H1 (cell line): ENCODE data around the gene URGCP. TPM values are rescaled to one million over a fixed set of nuclear protein-coding genes. Genes with fewer than 3 reads are reported as not detected.
A peak's percentile ranks its signal among the peaks of the same experiment; 100 is the strongest.

ENCODE experiments used
- POU5F1 ChIP-seq: IDR thresholded peaks from 2 replicates; pipeline ENCODE4 v1.6.1; 2011; ENCODE audit warnings: low read depth, mild to moderate bottlenecking, low read length, moderate library complexity
- SUZ12 ChIP-seq: fragments of 200-600 bp; sonication (generic); IDR thresholded peaks from 2 replicates; pipeline ENCODE4 v1.6.1; 2012; ENCODE audit warnings: mild to moderate bottlenecking, inconsistent platforms, low read length, moderate library complexity, mixed read lengths
- polyA plus RNA-seq, 7 experiments: library from polyadenylated mRNA; depleted of rRNA in 3 of 7; stranded (reverse) in 5 of 7; unstranded in 2 of 7; fragments of >200 nt in 5 of 7; fragments of 200-250 nt in 2 of 7; gene quantifications; 1 replicate in 5 of 7; 2 replicates in 1 of 7; 4 replicates in 1 of 7; pipeline versions ENCODE4 v1.2.1 to v1.2.3, GENCODE V29; 2011 to 2013; ENCODE audit warnings: missing spikeins in 2 of 7, mixed read lengths in 2 of 7
- total RNA-seq: library from RNA; stranded (reverse); fragmentation: NEBNext Ultra II Directional; extraction: Animal tissue kit (Norgen Biotek cat#: 25700); gene quantifications from 2 replicates; pipeline ENCODE4 v1.2.1, GENCODE V29; 2021
- TF ChIP-seq, protein P1 (sequence below): IDR thresholded peaks from 2 replicates; pipeline ENCODE4 v1.6.1; 2012; ENCODE audit warnings: inconsistent platforms

The URGCP gene
- total and polyA plus RNA-seq, 2 of the 8 experiments (the other 6 are each of a cell fraction or from before 2014, with no cell fraction given): 9.0 to 18.7 TPM

DNA sequence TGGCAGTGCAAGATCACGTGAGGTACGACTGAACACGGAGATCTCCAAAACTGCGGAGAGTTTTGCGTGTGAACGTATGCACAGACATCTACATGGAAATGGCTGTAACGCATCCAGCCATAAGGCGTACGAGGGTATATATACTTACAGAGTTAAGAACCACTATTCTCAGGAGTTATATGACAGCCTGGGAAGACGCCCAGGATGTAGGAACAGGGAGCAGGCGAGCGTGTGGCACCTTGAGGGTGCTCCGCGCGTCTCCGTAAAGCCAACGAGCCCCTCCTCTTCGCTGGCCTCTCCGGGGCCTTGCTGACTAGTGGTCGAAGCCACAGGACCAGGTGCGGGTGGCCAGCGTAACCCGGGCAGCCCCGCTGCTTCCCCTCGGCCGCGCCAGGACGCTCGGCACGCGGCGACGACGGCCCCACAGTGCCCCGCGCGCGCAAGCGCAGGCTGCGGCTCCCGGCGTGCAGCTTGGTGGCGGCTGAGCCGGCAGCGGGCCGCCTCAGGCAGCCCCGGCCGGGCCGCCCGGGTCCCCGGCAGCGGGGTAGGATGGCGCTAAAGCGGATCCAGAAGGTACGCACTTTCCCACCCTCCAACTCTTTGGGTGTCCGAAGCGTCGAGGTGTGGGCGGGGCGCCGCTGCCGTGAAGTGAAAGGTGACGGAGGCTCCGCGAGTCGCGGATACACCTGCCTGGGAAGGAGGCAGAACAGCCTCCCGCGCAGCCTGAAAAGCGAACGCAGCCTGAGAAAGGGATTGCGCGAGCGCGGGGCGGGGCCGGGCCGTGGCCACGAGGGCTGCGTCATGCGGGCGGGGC, 19.8 kb upstream of the URGCP start, which contains the start of gene UBE2D4 (continued):
- TF ChIP-seq, protein P1, sequence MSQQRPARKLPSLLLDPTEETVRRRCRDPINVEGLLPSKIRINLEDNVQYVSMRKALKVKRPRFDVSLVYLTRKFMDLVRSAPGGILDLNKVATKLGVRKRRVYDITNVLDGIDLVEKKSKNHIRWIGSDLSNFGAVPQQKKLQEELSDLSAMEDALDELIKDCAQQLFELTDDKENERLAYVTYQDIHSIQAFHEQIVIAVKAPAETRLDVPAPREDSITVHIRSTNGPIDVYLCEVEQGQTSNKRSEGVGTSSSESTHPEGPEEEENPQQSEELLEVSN: peak; percentile 90
- TF ChIP-seq SUZ12: peak; percentile 36; the same call in 1 of the 2 replicates
- no peak for TF ChIP-seq POU5F1
